ENCODE results near the gene MLPH.
A peak's percentile ranks its signal among the peaks of the same experiment; 100 is the strongest.

The MLPH gene

DNA sequence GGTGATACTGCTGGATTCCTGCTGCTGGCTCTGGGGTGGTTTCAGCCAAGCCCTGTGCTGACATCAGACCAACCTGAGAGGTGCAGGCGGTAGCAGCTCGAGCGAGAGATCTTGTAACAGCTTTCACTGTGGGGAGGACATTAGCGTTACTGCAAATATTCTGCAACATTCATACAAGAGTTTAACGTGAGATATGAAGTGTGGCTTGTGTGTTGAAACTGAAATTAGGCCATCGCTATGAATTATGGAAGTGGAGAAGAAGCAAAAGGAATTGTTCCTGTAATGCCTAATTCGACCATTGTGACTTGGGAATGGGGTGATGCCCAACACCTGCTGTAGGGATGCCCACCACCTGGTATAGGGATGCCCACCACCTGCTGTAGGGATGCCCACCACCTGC is 6.5 kb upstream of the MLPH start:
- no peak for DNase-seq (ENCODE audit: low read depth)
- TF ChIP-seq, protein P1, sequence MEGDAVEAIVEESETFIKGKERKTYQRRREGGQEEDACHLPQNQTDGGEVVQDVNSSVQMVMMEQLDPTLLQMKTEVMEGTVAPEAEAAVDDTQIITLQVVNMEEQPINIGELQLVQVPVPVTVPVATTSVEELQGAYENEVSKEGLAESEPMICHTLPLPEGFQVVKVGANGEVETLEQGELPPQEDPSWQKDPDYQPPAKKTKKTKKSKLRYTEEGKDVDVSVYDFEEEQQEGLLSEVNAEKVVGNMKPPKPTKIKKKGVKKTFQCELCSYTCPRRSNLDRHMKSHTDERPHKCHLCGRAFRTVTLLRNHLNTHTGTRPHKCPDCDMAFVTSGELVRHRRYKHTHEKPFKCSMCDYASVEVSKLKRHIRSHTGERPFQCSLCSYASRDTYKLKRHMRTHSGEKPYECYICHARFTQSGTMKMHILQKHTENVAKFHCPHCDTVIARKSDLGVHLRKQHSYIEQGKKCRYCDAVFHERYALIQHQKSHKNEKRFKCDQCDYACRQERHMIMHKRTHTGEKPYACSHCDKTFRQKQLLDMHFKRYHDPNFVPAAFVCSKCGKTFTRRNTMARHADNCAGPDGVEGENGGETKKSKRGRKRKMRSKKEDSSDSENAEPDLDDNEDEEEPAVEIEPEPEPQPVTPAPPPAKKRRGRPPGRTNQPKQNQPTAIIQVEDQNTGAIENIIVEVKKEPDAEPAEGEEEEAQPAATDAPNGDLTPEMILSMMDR (conservative IDR thresholded peaks at IDR 0.05; ENCODE audit: low read length), result no peak
- H3K4me3 ChIP-seq (ENCODE audit: low read length), result no peak overlapping the region

DNA sequence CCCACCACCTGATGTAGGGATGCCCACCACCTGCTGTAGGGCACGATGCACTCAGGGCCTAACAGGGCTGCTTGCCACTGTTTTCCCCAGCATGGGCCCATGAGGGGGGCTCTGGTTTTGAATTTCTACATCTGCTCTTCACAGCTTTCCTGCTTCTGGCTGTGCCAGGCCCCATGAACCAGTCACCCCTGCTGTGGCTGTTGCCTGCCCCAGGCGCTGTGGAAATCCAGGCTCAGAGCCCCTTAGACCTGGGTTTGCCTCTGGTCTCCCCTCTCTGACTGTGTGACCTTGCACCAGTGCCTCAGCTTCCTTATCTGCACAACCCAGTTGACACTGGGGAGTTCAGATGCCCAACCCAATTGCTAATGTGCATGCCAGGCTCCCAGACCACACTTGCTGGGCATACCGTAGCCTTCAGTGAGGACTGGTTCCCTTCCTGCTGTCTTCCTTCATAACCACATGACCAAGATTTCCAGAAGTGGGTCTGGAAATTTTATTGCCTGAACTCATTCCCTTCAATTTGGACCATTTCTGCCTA is 6.0 kb upstream of the MLPH start:
- H3K4me3 ChIP-seq (ENCODE audit: low read length), result no peak overlapping the region
- TF ChIP-seq, protein P1 (conservative IDR thresholded peaks at IDR 0.05; ENCODE audit: low read length), result no peak
- DNase-seq (ENCODE audit: low read depth), result no peak

DNA sequence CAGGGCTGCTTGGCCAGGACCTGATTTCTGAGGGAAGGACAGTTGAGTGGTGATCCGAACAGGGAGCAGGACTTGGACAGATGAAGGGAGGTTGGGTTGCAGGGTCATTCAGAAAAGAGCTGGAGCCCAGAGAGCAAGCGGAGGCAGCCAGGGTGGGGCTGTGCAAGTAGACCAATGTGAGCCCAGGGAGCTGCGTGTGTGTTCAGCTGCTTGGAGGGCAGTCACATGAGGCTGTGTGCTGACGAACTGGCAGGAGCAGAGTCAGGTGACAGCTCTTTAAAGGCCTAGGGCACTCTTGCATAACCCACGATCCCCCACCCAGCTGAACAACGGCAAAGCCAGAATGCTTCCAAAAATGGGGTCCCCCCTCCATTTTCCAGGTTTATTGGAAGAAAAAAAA is 4.6 kb upstream of the MLPH start:
- peak; percentile 62 for DNase-seq (ENCODE audit: low read depth)
- TF ChIP-seq, protein P1 (conservative IDR thresholded peaks at IDR 0.05; ENCODE audit: low read length), result no peak
- no peak overlapping the region for H3K4me3 ChIP-seq (ENCODE audit: low read length)

DNA sequence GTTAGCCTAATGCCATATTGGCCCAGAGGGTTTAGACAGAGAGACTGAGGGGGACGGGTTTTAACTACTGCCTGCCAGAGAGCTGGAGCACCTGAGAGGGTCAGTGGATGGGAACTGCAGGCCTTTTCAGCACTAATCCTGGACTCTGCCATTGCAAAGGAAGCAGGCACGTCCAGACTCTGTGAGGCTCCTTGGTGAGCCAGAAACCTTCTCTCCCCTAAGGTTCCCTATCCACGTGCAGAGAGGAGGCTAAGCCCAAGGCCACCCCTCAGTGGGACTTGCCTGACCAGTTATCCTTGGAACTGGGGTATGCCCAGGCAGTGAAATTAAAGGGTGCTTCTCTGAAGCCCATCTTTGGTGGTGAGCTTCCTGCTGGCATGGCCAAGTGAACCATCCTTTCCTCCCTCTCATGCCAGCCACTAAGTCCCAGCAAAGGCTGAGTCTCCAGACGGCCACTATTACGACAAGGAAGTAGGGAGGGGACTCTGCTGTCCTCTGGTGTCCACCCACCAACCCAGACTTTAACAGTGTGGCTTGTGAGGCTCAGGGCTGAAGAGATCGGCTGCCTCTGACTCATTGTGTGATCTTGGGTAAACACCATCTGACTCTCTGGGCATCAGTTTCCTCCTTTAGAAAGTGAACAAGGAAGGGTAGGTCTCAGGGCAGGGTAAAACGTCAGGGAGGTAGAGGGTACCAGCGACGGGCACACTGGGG is 3.9 kb upstream of the MLPH start:
- peak; percentile 42 for DNase-seq (ENCODE audit: low read depth)
- TF ChIP-seq, protein P1 (conservative IDR thresholded peaks at IDR 0.05; ENCODE audit: low read length), result 0 out of 2 replicates have a peak, but pooled peaks have one; percentile 3
- H3K4me3 ChIP-seq (ENCODE audit: low read length), result no peak overlapping the region

DNA sequence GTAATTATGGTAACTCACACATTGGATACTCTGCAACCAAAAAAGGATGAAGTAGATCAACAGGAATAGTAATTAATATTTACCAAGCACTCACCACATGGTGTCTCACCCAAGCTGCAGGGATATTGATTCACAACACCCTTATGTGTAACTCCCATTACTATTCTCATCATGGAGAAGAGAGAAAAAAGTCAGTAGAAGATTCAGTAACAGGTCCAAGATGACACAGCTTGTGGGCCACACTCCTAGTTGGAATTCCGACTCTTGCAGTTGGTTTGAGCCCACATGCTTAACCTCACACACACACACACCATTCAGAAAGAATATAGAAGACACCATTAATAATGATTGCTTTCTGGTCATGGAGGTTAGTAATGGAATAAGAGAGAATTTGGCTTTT is 1.7 kb upstream of the MLPH start:
- TF ChIP-seq, protein P1 (conservative IDR thresholded peaks at IDR 0.05; ENCODE audit: low read length), result no peak
- no peak for DNase-seq (ENCODE audit: low read depth)
- no peak overlapping the region for H3K4me3 ChIP-seq (ENCODE audit: low read length)

DNA sequence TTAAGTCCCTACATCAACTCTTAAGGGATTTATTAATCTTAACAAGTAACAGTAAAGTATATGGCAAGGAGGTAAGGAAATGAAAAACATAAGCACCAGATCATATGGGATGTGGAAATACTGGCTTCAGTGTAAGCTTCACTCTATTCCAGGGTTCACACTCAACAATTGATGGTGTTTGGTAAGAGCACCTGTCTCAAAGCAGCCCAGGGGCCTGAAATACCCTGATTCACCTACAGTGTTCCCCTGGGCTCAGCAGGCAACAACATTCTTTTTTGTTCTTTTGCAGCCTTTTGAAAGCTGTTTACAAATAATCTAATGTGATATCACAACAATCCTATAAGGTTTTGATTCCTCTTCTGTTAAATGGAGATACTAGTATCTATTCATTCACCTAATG is 1.2 kb upstream of the MLPH start:
- DNase-seq (ENCODE audit: low read depth), result no peak
- peak overlapping the region; percentile 74; the same call in 1 of the 2 replicates for H3K4me3 ChIP-seq (ENCODE audit: low read length)

More for the DNA sequence above, 1.2 kb upstream of the MLPH start:
- TF ChIP-seq, protein P1 (conservative IDR thresholded peaks at IDR 0.05; ENCODE audit: low read length), result no peak
